Measurements from ENCODE around the gene BAX. TPM values are rescaled to one million over a fixed set of nuclear protein-coding genes. Genes with fewer than 3 reads are reported as not detected.

BAX gene
- total and polyA plus RNA-seq, 9 of the 15 experiments (the other 6 are each of a cell fraction or from before 2014, with no cell fraction given), result 3.2 to 95.4 (median 44.5) TPM

DNA sequence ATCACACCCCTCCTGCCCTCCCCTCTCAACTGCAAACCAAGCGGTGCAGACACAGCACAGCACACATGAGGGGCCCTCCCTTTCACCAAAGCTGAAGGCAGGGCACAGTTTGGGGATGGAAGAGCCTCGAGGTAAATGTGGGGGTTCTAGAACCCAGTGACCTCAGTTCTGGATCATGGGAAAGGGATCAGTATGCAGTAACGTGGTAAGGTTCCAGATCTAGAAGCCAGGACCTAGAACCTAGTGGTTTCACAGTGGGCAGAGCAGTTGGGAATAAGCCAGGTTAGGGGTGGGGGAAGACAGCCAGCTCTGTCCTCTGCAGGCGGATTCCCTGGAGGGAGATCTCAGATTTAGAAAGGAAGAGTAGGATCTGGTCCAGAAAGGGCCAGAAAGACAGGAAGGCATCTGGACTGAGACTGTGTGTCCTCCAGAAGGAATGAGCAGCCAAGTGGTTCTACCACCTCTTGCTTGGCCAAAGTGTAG is 13.5 kb downstream of the BAX start (continued):
- TF ChIP-seq ZNF311 (CRISPR knock-in tag; IDR thresholded peaks at IDR 0.05), result no peak
- TF ChIP-seq DIDO1 (tag; IDR thresholded peaks at IDR 0.05; ENCODE audit: low read depth), result no peak
- TF ChIP-seq SRSF3 (IDR thresholded peaks at IDR 0.05; ENCODE audit: insufficient read depth, low read length), result no peak
- TF ChIP-seq, protein P1, sequence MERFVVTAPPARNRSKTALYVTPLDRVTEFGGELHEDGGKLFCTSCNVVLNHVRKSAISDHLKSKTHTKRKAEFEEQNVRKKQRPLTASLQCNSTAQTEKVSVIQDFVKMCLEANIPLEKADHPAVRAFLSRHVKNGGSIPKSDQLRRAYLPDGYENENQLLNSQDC (CRISPR knock-in tag; IDR thresholded peaks at IDR 0.05), result no peak

DNA sequence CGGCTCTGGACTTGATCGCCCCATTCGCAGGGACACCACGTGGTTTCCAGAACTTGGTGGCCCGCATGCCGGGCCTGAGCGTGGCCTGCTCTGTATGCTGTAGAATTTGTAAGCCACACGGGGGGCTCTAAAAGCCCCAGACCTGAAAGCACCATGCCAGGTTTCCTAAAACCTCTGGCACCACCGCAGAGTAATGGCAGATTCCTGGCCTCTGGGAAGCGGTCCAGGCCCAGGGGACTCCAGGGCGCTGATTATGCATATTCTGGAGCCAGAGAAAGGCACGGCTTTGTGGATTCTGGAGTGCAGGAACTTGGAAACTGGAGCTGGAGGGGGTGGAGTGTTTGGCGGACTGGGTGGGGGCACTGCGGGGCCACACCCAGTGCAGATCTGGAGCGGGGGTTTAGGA is 14.1 kb downstream of the BAX start:
- H2AFZ ChIP-seq (ENCODE audit: low read depth, low read length), result no peak overlapping the region
- POLR2A ChIA-PET, result interaction anchor here (0.6 to 14.5 kb wide), 15 partner anchors 9 to 520 kb away, joined by 3 to 439 read pairs (median 11); partner anchors contain the start of genes BAX, DHDH, GYS1 and NUCB1
- TF ChIP-seq ZNF316 (IDR thresholded peaks at IDR 0.05), result peak; percentile 34; the same call in 1 of the 2 replicates
- no peak for TF ChIP-seq EWSR1 (IDR thresholded peaks at IDR 0.05; ENCODE audit: borderline replicate concordance, low read depth, partially characterized antibody)
- TF ChIP-seq ZNF551 (CRISPR knock-in tag; IDR thresholded peaks at IDR 0.05), result no peak
- no peak for TF ChIP-seq ZNF354B (CRISPR knock-in tag; IDR thresholded peaks at IDR 0.05)
- no peak for TF ChIP-seq MYBL2 (IDR thresholded peaks at IDR 0.05; ENCODE audit: low read depth)
- TF ChIP-seq MYBL2 (CRISPR knock-in tag; IDR thresholded peaks at IDR 0.05; ENCODE audit: borderline replicate concordance), result no peak
- TF ChIP-seq ZNF253 (CRISPR knock-in tag; conservative IDR thresholded peaks at IDR 0.05), result no peak
- TF ChIP-seq, protein P2, sequence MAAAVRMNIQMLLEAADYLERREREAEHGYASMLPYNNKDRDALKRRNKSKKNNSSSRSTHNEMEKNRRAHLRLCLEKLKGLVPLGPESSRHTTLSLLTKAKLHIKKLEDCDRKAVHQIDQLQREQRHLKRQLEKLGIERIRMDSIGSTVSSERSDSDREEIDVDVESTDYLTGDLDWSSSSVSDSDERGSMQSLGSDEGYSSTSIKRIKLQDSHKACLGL (CRISPR knock-in tag; IDR thresholded peaks at IDR 0.05; ENCODE audit: borderline replicate concordance, poor library complexity, severe bottlenecking), result no peak
- no peak for TF ChIP-seq HNRNPK (IDR thresholded peaks at IDR 0.05; ENCODE audit: low read depth, low read length, poor library complexity, severe bottlenecking)
- peak; percentile 28; the same call in 1 of the 2 replicates for TF ChIP-seq C11orf30 (IDR thresholded peaks at IDR 0.05; ENCODE audit: low read depth)
- no peak for TF ChIP-seq SP2 (IDR thresholded peaks at IDR 0.05; ENCODE audit: extremely low read depth, low read depth, low read length, poor library complexity, severe bottlenecking)
- TF ChIP-seq RB1 (IDR thresholded peaks at IDR 0.05; ENCODE audit: low read depth), result no peak
- no peak for TF ChIP-seq CREBBP (IDR thresholded peaks at IDR 0.05; ENCODE audit: low read depth, low read length)
- no peak for TF ChIP-seq HNRNPUL1 (IDR thresholded peaks at IDR 0.05; ENCODE audit: low read length)
- TF ChIP-seq NUFIP1 (IDR thresholded peaks at IDR 0.05; ENCODE audit: partially characterized antibody), result no peak
- no peak for TF ChIP-seq TEAD1 (CRISPR knock-in tag; IDR thresholded peaks at IDR 0.05)
- TF ChIP-seq NCOR1 (IDR thresholded peaks at IDR 0.05), result no peak
- TF ChIP-seq BCL6 (CRISPR knock-in tag; IDR thresholded peaks at IDR 0.05), result no peak
- TF ChIP-seq IRF2 (CRISPR knock-in tag; IDR thresholded peaks at IDR 0.05), result no peak
- no peak for TF ChIP-seq ZNF212 (CRISPR knock-in tag; IDR thresholded peaks at IDR 0.05)

More for the DNA sequence above, 14.1 kb downstream of the BAX start:
- Histone ChIP-seq H3K79me2 (ENCODE audit: control insufficient read depth, insufficient read depth, low read length) (peaks cover 37% of the 10 kb centered on the region), H3K9ac (ENCODE audit: insufficient read depth in 1 of 2, low read depth in 2 of 2, low read length in 2 of 2) (no peak overlapping the region), H3K4me2 (ENCODE audit: insufficient read depth, low read length) (no peak overlapping the region), H3K9me3 (replicated peaks; ENCODE audit: control insufficient read depth, insufficient read depth, low read depth, low read length) (no peaks in the 10 kb centered on the region), H3K9me1 (ENCODE audit: control insufficient read depth, insufficient read depth, low read length) (no peaks in the 10 kb centered on the region), H3K4me3 (no peak overlapping the region), H3K27ac (ENCODE audit: extremely low read depth, low read depth, low read length) (no peak overlapping the region), H3K4me1 (replicated peaks in 1 of 2; ENCODE audit: control insufficient read depth in 2 of 2, insufficient read depth in 2 of 2, low read length in 2 of 2) (peaks cover 32 to 44% of the 10 kb centered on the region in 2 experiments), H4K20me1 (replicated peaks; ENCODE audit: control insufficient read depth, insufficient read depth, low read length) (peaks cover 21% of the 10 kb centered on the region), H3K36me3 (ENCODE audit: control insufficient read depth, insufficient read depth, low read length) (peaks cover 65% of the 10 kb centered on the region), H3K27me3 (ENCODE audit: control insufficient read depth in 2 of 2, insufficient read depth in 2 of 2, low read length in 2 of 2) (no peaks in the 10 kb centered on the region)
- WGBS (ENCODE audit: insufficient coverage, low coverage, missing lambda C conversion rate), result 95% methylated on average over 10 of the region's 15 CpGs
- ATAC-seq (no peak), DNase-seq (ENCODE audit: extremely low read depth in 1 of 4, low spot score in 3 of 4) (peak in 1 of 4 experiments; percentile 22), FAIRE-seq (no peak)
- intact Hi-C loops (cut with micrococcal nuclease), result loop anchor here (5.0 kb wide), 1 partner anchor 37 kb away; the partner anchor contains the start of gene DHDH
- in situ Hi-C loops (cut with MboI), result loop anchor here (10.0 kb wide), 1 partner anchor 94 kb away; the partner anchor contains the start of gene PPP1R15A
- BruUV-seq (replicated peaks), result no TSS peak
- CTCF ChIA-PET (ENCODE audit: low intra/inter-chr PET ratio), result interaction anchor here (0.6 kb wide), 1 partner anchor 13 kb away, joined by 6 read pairs; no protein-coding TSS in a partner anchor
